NT2/D1 (cell line): Measurements from ENCODE around the gene AFAP1L2.

Experiments used
- SUZ12 ChIP-seq: IDR thresholded peaks from 2 replicates; pipeline ENCODE4 v1.6.1; 2011; ENCODE audit not compliant: insufficient read length, insufficient read depth; ENCODE audit errors: extremely low read depth
- YY1 ChIP-seq: IDR thresholded peaks from 2 replicates; pipeline ENCODE4 v1.6.1; 2011; ENCODE audit not compliant: insufficient read length, insufficient read depth
- ZNF274 ChIP-seq: IDR thresholded peaks from 2 replicates; pipeline ENCODE4 v1.6.1; 2011; ENCODE audit warnings: mild to moderate bottlenecking, low read depth, low read length

DNA sequence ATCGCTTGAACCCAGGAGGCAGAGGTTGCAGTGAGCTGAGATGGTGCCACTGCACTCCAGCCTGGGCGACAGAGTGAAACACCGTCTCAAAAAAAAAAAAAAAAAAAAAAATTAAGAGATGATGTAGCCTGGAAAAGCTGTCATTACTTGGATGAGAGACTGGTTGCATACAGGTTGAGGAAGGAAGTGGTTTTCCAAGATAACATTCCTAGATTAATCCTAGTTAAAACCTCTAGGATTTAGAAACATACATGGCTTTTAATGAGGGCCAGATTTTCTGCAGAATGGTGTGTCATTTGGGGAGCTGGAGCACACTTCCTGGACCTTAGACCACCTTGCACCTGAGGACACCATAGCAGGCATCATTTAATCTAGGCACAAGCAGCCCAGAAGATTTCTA, 147.5 kb downstream of the AFAP1L2 start:
- TF ChIP-seq SUZ12 (no peak), ZNF274 (no peak), YY1 (no peak)
